IMR-90 (cell line): ENCODE data around the gene GRIK3. TPM values are rescaled to one million over a fixed set of nuclear protein-coding genes. Genes with fewer than 3 reads are reported as not detected.

Experiments
- ATAC-seq: fragments of 200-7000 bp; cut with Tn5 transposase; 2 replicates; pipeline ENCODE4 v1.9.1; 2020; ENCODE audit warnings: low read depth, mild to moderate bottlenecking, moderate library complexity
- BruUV-seq: library from RNA; stranded (reverse); fragments of 400-500 nt; replicated peaks from 2 replicates; lab custom pipeline; 2021; lab: Mats Ljungman, UMichigan
- CTCF ChIA-PET: fragments of 300-600 bp; formaldehyde crosslinking; extraction: SDS; loops from one replicate; lab custom pipeline; 2021; ENCODE audit warnings: antibody characterized with exemption; lab: Yijun Ruan, JAX
- POLR2A ChIA-PET: fragments of 300-600 bp; sonication (Branson Sonifier 250); formaldehyde crosslinking; loops from one replicate; lab custom pipeline; 2022; ENCODE audit warnings: antibody characterized with exemption; ENCODE audit not compliant: unreplicated experiment; lab: Charles Lee
- DNase-seq: peaks from one replicate; pipeline ENCODE4 v3.0.0; 2013
- H2AFZ ChIP-seq: replicated peaks from 2 replicates; pipeline ENCODE3; 2013; ENCODE audit warnings: low read length, mild to moderate bottlenecking; ENCODE audit not compliant: poor library complexity
- H2AK5ac ChIP-seq: 2 replicates; pipeline ENCODE4 v1.6.1; 2013; ENCODE audit warnings: low read depth, low read length, inconsistent platforms
- H2AK9ac ChIP-seq: replicated peaks from 2 replicates; pipeline ENCODE3; 2013; ENCODE audit warnings: mild to moderate bottlenecking, low read depth, low read length, moderate library complexity; ENCODE audit not compliant: poor library complexity
- H2BK120ac ChIP-seq: 2 replicates; pipeline ENCODE4 v1.6.1; 2013; ENCODE audit warnings: low read depth, low read length, inconsistent platforms
- H2BK15ac ChIP-seq: 3 replicates; pipeline ENCODE4 v1.6.1; 2013; ENCODE audit warnings: low read depth, low read length, inconsistent platforms
- H2BK20ac ChIP-seq: 2 replicates; pipeline ENCODE4 v1.6.1; 2013; ENCODE audit warnings: low read depth, mild to moderate bottlenecking, inconsistent platforms, low read length, moderate library complexity
- H2BK5ac ChIP-seq: 2 replicates; pipeline ENCODE4 v1.6.1; 2013; ENCODE audit warnings: mild to moderate bottlenecking, low read depth, low read length, inconsistent platforms; ENCODE audit not compliant: poor library complexity, severe bottlenecking
- H3K14ac ChIP-seq: replicated peaks from 2 replicates; pipeline ENCODE4 v1.6.1; 2013; ENCODE audit warnings: low read depth, low read length, inconsistent platforms
- H3K18ac ChIP-seq: 2 replicates; pipeline ENCODE4 v1.6.1; 2013; ENCODE audit warnings: low read depth, low read length, control low read depth
- H3K23ac ChIP-seq: 2 replicates; pipeline ENCODE4 v1.6.1; 2013; ENCODE audit warnings: low read depth, low read length, inconsistent platforms
- H3K27ac ChIP-seq: 2 replicates; pipeline ENCODE4 v1.5.1; 2013; ENCODE audit warnings: mild to moderate bottlenecking, control low read depth, low read length; ENCODE audit not compliant: insufficient read depth
- H3K27me3 ChIP-seq: 2 replicates; pipeline ENCODE4 v1.6.1; 2013; ENCODE audit warnings: low read length; ENCODE audit not compliant: control insufficient read depth, insufficient read depth
- H3K36me3 ChIP-seq: 2 replicates; pipeline ENCODE4 v1.6.1; 2013; ENCODE audit warnings: low read length, mixed read lengths; ENCODE audit not compliant: control insufficient read depth, insufficient read depth
- H3K4ac ChIP-seq: 2 replicates; pipeline ENCODE4 v1.6.1; 2013; ENCODE audit warnings: low read depth, low read length, inconsistent platforms
- H3K4me1 ChIP-seq: 2 replicates; pipeline ENCODE4 v1.6.1; 2013; ENCODE audit warnings: low read length, mixed read lengths; ENCODE audit not compliant: control insufficient read depth, insufficient read depth
- H3K4me2 ChIP-seq: 2 replicates; pipeline ENCODE4 v1.6.1; 2013; ENCODE audit warnings: low read depth, mild to moderate bottlenecking, control low read depth, low read length, moderate library complexity
- H3K4me3 ChIP-seq: 2 replicates; pipeline ENCODE4 v1.5.1; 2013; ENCODE audit warnings: low read depth, mild to moderate bottlenecking, control low read depth, low read length, moderate library complexity; ENCODE audit not compliant: insufficient read depth
- H3K56ac ChIP-seq: 2 replicates; pipeline ENCODE4 v1.6.1; 2013; ENCODE audit warnings: low read length, inconsistent platforms; ENCODE audit not compliant: insufficient read depth; ENCODE audit errors: extremely low read depth
- H3K79me1 ChIP-seq, 2 experiments: 2 replicates each; pipeline ENCODE4 v1.6.1; 2013; ENCODE audit warnings: low read length in 2 of 2, inconsistent platforms in 1 of 2, low read depth in 1 of 2
- H3K9ac ChIP-seq: 2 replicates; pipeline ENCODE4 v1.6.1; 2013; ENCODE audit warnings: low read depth, low read length, control low read depth
- H3K9me1 ChIP-seq: 2 replicates; pipeline ENCODE4 v1.6.1; 2013; ENCODE audit warnings: low read length, inconsistent platforms; ENCODE audit not compliant: insufficient read depth
- H3K9me3 ChIP-seq: 2 replicates; pipeline ENCODE4 v1.6.1; 2013; ENCODE audit warnings: low read length; ENCODE audit not compliant: control insufficient read depth, insufficient read depth
- H4K20me1 ChIP-seq: 2 replicates; pipeline ENCODE4 v1.6.1; 2013; ENCODE audit warnings: low read length, inconsistent platforms; ENCODE audit not compliant: insufficient read depth
- H4K5ac ChIP-seq: 2 replicates; pipeline ENCODE4 v1.6.1; 2013; ENCODE audit warnings: mild to moderate bottlenecking, low read depth, low read length, control low read depth
- H4K8ac ChIP-seq, 2 experiments: 2 replicates each; pipeline ENCODE4 v1.6.1; 2013; ENCODE audit warnings: low read depth in 2 of 2, low read length in 2 of 2, control low read depth in 1 of 2, inconsistent platforms in 1 of 2
- H4K91ac ChIP-seq: 2 replicates; pipeline ENCODE4 v1.6.1; 2013; ENCODE audit warnings: low read depth, low read length, inconsistent platforms; ENCODE audit not compliant: insufficient read depth
- BHLHE40 ChIP-seq: fragments of 150-350 bp; IDR thresholded peaks from 2 replicates; pipeline ENCODE4 v1.6.1; 2016; ENCODE audit warnings: mild to moderate bottlenecking, low read depth, low read length
- CEBPB ChIP-seq: IDR thresholded peaks from 2 replicates; pipeline ENCODE4 v1.6.1; 2012; ENCODE audit warnings: low read depth, low read length, improper control_type of control experiment
- CHD1 ChIP-seq: IDR thresholded peaks from 2 replicates; pipeline ENCODE4 v1.6.1; 2012; ENCODE audit warnings: low read depth, low read length, improper control_type of control experiment
- CTCF ChIP-seq: conservative IDR thresholded peaks from 2 replicates; pipeline ENCODE4 v1.5.1; 2012; ENCODE audit warnings: mild to moderate bottlenecking, low read depth, low read length, improper control_type of control experiment
- ELK1 ChIP-seq: fragments of 150-350 bp; IDR thresholded peaks from 2 replicates; pipeline ENCODE4 v1.6.1; 2016; ENCODE audit warnings: low read depth, mild to moderate bottlenecking, low read length, moderate library complexity, borderline replicate concordance
- FOS ChIP-seq: fragments of 150-350 bp; IDR thresholded peaks from 2 replicates; pipeline ENCODE4 v1.6.1; 2016; ENCODE audit warnings: low read depth, low read length
- MAFK ChIP-seq: IDR thresholded peaks from 2 replicates; pipeline ENCODE4 v1.6.1; 2012; ENCODE audit warnings: low read depth, low read length, improper control_type of control experiment
- MAZ ChIP-seq: IDR thresholded peaks from 2 replicates; pipeline ENCODE4 v1.6.1; 2012; ENCODE audit warnings: low read depth, mild to moderate bottlenecking, low read length, improper control_type of control experiment, moderate library complexity, borderline replicate concordance
- MXI1 ChIP-seq: IDR thresholded peaks from 2 replicates; pipeline ENCODE4 v1.6.1; 2012; ENCODE audit warnings: low read depth, mild to moderate bottlenecking, low read length, moderate library complexity, borderline replicate concordance
- NFE2L2 ChIP-seq: fragments of 150-350 bp; IDR thresholded peaks from 2 replicates; pipeline ENCODE4 v1.6.1; 2016; ENCODE audit warnings: low read depth, mild to moderate bottlenecking, low read length
- POLR2A ChIP-seq: IDR thresholded peaks from 2 replicates; pipeline ENCODE4 v1.6.1; 2012; ENCODE audit warnings: mild to moderate bottlenecking, low read depth, low read length
- RAD21 ChIP-seq: IDR thresholded peaks from 2 replicates; pipeline ENCODE4 v1.6.1; 2012; ENCODE audit warnings: low read length, improper control_type of control experiment
- RCOR1 ChIP-seq: IDR thresholded peaks from 2 replicates; pipeline ENCODE4 v1.6.1; 2012; ENCODE audit warnings: mild to moderate bottlenecking, low read length, improper control_type of control experiment; ENCODE audit not compliant: insufficient replicate concordance
- RFX5 ChIP-seq: IDR thresholded peaks from 2 replicates; pipeline ENCODE4 v1.8.0; 2012; ENCODE audit warnings: low read depth, mild to moderate bottlenecking, low read length, moderate library complexity
- SMC3 ChIP-seq: fragments of 150-350 bp; IDR thresholded peaks from 2 replicates; pipeline ENCODE4 v1.6.1; 2016; ENCODE audit warnings: low read depth, mild to moderate bottlenecking, antibody characterized with exemption, low read length, moderate library complexity
- USF2 ChIP-seq: fragments of 150-350 bp; IDR thresholded peaks from 2 replicates; pipeline ENCODE4 v1.6.1; 2017; ENCODE audit warnings: mild to moderate bottlenecking, antibody characterized with exemption, low read length, low read depth
- WGBS, 2 experiments: methylation state at CpG; one replicate each; pipeline versions ENCODE4 v1.1.5 to v1.1.7; 2013; ENCODE audit warnings: missing lambda C conversion rate in 2 of 2; ENCODE audit not compliant: insufficient read length in 1 of 2; ENCODE audit errors: extremely low coverage in 2 of 2; 5-methylcytosine and 5-hydroxymethylcytosine counted together
- dilution Hi-C: fragments of 300-500 bp; cut with HindIII; formaldehyde crosslinking; loops from one replicate; pipeline ENCODE4 v1.14.3; 2018; ENCODE audit warnings: low sequenced_read_pairs; ENCODE audit not compliant: unreplicated experiment
- in situ Hi-C: fragments of 300-500 bp; cut with MboI; formaldehyde crosslinking; loops from 3 replicates; pipeline ENCODE4 v1.14.3; 2019; ENCODE audit warnings: low sequenced_read_pairs, inconsistent platforms, mixed read lengths
- intact Hi-C: fragments of 100-400 bp; cut with micrococcal nuclease; formaldehyde crosslinking; loops from 2 replicates; pipeline ENCODE4 v1.10.0; 2022
- polyA plus RNA-seq, 3 experiments: library from polyadenylated mRNA; depleted of rRNA; stranded (reverse); fragments of >200 nt; gene quantifications; 2 replicates each; pipeline ENCODE4 v1.2.3, GENCODE V29; 2012; ENCODE audit warnings: low replicate concordance in 1 of 3
- total RNA-seq: library from RNA; depleted of rRNA; stranded (reverse); fragments of >200 nt; gene quantifications from 2 replicates; pipeline ENCODE4 v1.2.3, GENCODE V29; 2012

Gene GRIK3
- total and polyA plus RNA-seq, 2 of the 4 experiments (the other 2 are of a cell fraction) = not detected

- Histone ChIP-seq H3K79me1 (no peaks in the 10 kb centered on the region), H3K18ac (no peak overlapping the region), H3K9me1 (no peaks in the 10 kb centered on the region), H2AK9ac (no peak overlapping the region), H3K23ac (no peak overlapping the region), H2BK15ac (no peak overlapping the region), H3K14ac (no peak overlapping the region), H3K27ac (no peak overlapping the region), H3K36me3 (no peaks in the 10 kb centered on the region), H2AFZ (no peak overlapping the region), H3K4me3 (no peak overlapping the region), H3K4me1 (no peaks in the 10 kb centered on the region), H4K8ac (no peak overlapping the region), H4K5ac (no peak overlapping the region), H3K56ac (no peak overlapping the region), H4K20me1 (no peaks in the 10 kb centered on the region), H3K9me3 (no peaks in the 10 kb centered on the region), H2BK20ac (no peak overlapping the region), H3K4me2 (no peak overlapping the region), H2BK120ac (no peak overlapping the region), H3K27me3 (no peaks in the 10 kb centered on the region), H2AK5ac (no peak overlapping the region), H2BK5ac (no peak overlapping the region), H3K4ac (no peak overlapping the region), H4K91ac (no peak overlapping the region), H3K9ac (no peak overlapping the region)
- no peak for DNase-seq
- no peak for TF ChIP-seq POLR2A
- TF ChIP-seq MAZ = no peak
- TF ChIP-seq USF2 = no peak
- no peak for TF ChIP-seq RAD21
- TF ChIP-seq RFX5 = no peak
- no peak for TF ChIP-seq BHLHE40
- TF ChIP-seq CTCF = no peak
- no peak for TF ChIP-seq MXI1
- no peak for TF ChIP-seq MAFK
- no peak for TF ChIP-seq FOS
- no peak for TF ChIP-seq CEBPB
- no peak for TF ChIP-seq SMC3
- no peak for TF ChIP-seq RCOR1
- TF ChIP-seq NFE2L2 = no peak
- TF ChIP-seq ELK1 = no peak
- no peak for TF ChIP-seq CHD1
- ATAC-seq = no peak
- POLR2A ChIA-PET = no interaction called here
- 14% methylated on average over 1 of the region's 5 CpGs; no CpG with 5 or more reads in 1 of the 2 experiments for WGBS, 2 experiments
- CTCF ChIA-PET = no interaction called here
- dilution Hi-C loops (no loop called here), in situ Hi-C loops (no loop called here), intact Hi-C loops (no loop called here)
- BruUV-seq = no TSS peak
These were observed 181.7 kb downstream of the GRIK3 start for GRCh38 chr1:36852586-36852985.
